HepG2 (cell line): ENCODE data around the gene CTNNBIP1. TPM values are rescaled to one million over a fixed set of nuclear protein-coding genes. Genes with fewer than 3 reads are reported as not detected.

Experiments used
- DDIT3 ChIP-seq: sonication (generic); formaldehyde crosslinking; IDR thresholded peaks from 2 replicates; pipeline ENCODE4 v1.4.0; 2020; ENCODE audit warnings: mild to moderate bottlenecking, missing genetic modification reagents
- ETV5 ChIP-seq: IDR thresholded peaks from 2 replicates; pipeline ENCODE4 v1.6.1; 2018; ENCODE audit warnings: missing biosample characterization, missing genetic modification reagents, inconsistent platforms, borderline replicate concordance
- FLYWCH1 ChIP-seq: sonication (generic); formaldehyde crosslinking; IDR thresholded peaks from 2 replicates; pipeline ENCODE4 v1.8.1; 2023; ENCODE audit warnings: mild to moderate bottlenecking, missing genetic modification reagents
- HNF1B ChIP-seq: sonication (generic); formaldehyde crosslinking; IDR thresholded peaks from 2 replicates; pipeline ENCODE4 v1.5.1; 2020; ENCODE audit warnings: mild to moderate bottlenecking, moderate library complexity, missing genetic modification reagents
- JARID2 ChIP-seq: sonication (generic); formaldehyde crosslinking; IDR thresholded peaks from 2 replicates; pipeline ENCODE4 v1.8.1; 2023; ENCODE audit warnings: missing genetic modification reagents, inconsistent platforms; ENCODE audit not compliant: insufficient replicate concordance
- NCOR1 ChIP-seq: fragments of 200-600 bp; sonication (generic); IDR thresholded peaks from 2 replicates; pipeline ENCODE4 v1.7.0; 2017; ENCODE audit warnings: antibody characterized with exemption, low read length, borderline replicate concordance
- NFAT5 ChIP-seq: sonication (generic); formaldehyde crosslinking; IDR thresholded peaks from 2 replicates; pipeline ENCODE4 v1.4.0; 2020; ENCODE audit warnings: missing genetic modification reagents
- RFXANK ChIP-seq: IDR thresholded peaks from 2 replicates; pipeline ENCODE4 v1.6.1; 2016
- ZBTB46 ChIP-seq: sonication (generic); formaldehyde crosslinking; IDR thresholded peaks from 2 replicates; pipeline ENCODE4 v1.4.0; 2020; ENCODE audit warnings: mild to moderate bottlenecking, missing genetic modification reagents, borderline replicate concordance
- ZC3H13 ChIP-seq: sonication (generic); formaldehyde crosslinking; IDR thresholded peaks from 2 replicates; pipeline ENCODE4 v1.8.1; 2023; ENCODE audit warnings: mild to moderate bottlenecking, missing genetic modification reagents, moderate library complexity
- ZNF142 ChIP-seq: sonication (generic); formaldehyde crosslinking; IDR thresholded peaks from 2 replicates; pipeline ENCODE4 v1.4.0; 2020; ENCODE audit warnings: missing genetic modification reagents
- ZNF501 ChIP-seq: sonication (generic); formaldehyde crosslinking; IDR thresholded peaks from 2 replicates; pipeline ENCODE4 v1.5.1; 2020; ENCODE audit warnings: mild to moderate bottlenecking, moderate library complexity, missing genetic modification reagents
- ZNF788 ChIP-seq: sonication (generic); formaldehyde crosslinking; IDR thresholded peaks from 2 replicates; pipeline ENCODE4 v1.5.0; 2020; ENCODE audit warnings: mild to moderate bottlenecking, missing genetic modification reagents, borderline replicate concordance
- polyA plus RNA-seq, 8 experiments: library from polyadenylated mRNA; depleted of rRNA in 3 of 8; stranded (reverse) in 7 of 8; unstranded in 1 of 8; fragments of >200 nt; fragmentation: Illumina TruSeq in 4 of 8; extraction: Trizol in 4 of 8; gene quantifications; 2 replicates each; pipeline versions ENCODE4 v1.2.1 to v1.2.3, GENCODE V29; 2011 to 2016; ENCODE audit warnings: low read depth in 4 of 8, missing spikeins in 1 of 8, mixed read lengths in 1 of 8; ENCODE audit not compliant: insufficient read depth in 1 of 8
- total RNA-seq, 5 experiments: library from RNA; depleted of rRNA; stranded (reverse); fragments of >200 nt; fragmentation: Illumina TruSeq; extraction: Trizol; gene quantifications; 2 replicates each; pipeline ENCODE4 v1.2.3, GENCODE V29; 2016; ENCODE audit warnings: low read depth in 1 of 5

CTNNBIP1 gene
- total and polyA plus RNA-seq, 2 of the 13 experiments (the other 11 are each of a cell fraction or from before 2014, with no cell fraction given), result 71.7 to 83.0 TPM

- TF ChIP-seq ETV5 (CRISPR knock-in tag) (peak; percentile 26; the same call in 1 of the 2 replicates), NFAT5 (CRISPR knock-in tag) (no peak), ZNF142 (no peak), FLYWCH1 (CRISPR knock-in tag) (no peak), JARID2 (CRISPR knock-in tag) (no peak), ZBTB46 (CRISPR knock-in tag) (no peak), ZNF788 (CRISPR knock-in tag) (peak; percentile 38; the same call in 1 of the 2 replicates), ZNF501 (CRISPR knock-in tag) (peak; percentile 70), RFXANK (CRISPR knock-in tag) (no peak), DDIT3 (no peak), NCOR1 (no peak), HNF1B (CRISPR knock-in tag) (peak; percentile 43; the same call in 1 of the 2 replicates), ZC3H13 (CRISPR knock-in tag) (no peak)
Observed at GRCh38 chr1:9874959-9875635, 35.0 kb downstream of the CTNNBIP1 start (continued).
